GM19438 (cell line): ENCODE results near the gene AKR1C4.

Experiments used
- ATAC-seq: cut with Tn5 transposase; IDR thresholded peaks from one replicate; pipeline ENCODE4 v1.9.1; 2021; ENCODE audit warnings: low read depth; ENCODE audit not compliant: unreplicated experiment

AKR1C4 gene

DNA sequence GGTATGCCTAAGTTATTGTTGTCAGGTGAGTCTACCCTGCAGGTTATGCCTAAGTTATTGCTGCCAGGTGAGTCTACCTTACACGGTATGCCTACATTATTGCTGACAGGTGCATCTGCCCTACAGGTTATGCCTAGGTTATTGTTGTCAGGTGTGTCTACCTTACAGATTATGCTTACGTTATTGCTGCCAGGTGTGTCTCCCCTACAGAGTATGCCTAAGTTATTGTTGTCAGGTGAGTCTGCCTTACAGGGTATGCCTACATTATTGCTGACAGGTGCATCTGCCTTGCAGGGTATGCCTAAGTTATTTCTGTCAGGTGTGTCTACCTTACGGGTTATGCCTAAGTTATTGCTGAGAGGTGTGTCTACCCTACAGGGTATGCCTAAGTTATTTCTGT lies 64.2 kb downstream of the AKR1C4 start:
- ATAC-seq = no peak

DNA sequence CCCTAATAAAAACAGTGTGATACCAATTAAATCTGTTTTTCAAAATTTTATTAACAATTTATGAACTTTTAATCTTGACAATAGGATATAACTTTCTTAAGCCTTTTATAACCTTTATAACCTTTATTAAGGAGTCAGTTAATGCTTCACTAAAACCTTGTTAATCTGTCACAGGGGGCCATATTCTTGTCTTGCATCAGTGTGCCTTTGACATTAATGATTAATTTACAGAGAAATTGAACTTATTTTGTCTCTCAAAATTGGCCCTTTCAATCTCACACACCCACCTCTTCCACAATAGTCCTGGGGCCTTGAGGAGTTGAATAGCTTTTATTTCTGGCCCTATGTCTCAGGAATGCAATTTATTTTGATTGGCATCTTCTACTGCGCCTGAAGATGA lies 68.5 kb downstream of the AKR1C4 start:
- ATAC-seq = no peak

DNA sequence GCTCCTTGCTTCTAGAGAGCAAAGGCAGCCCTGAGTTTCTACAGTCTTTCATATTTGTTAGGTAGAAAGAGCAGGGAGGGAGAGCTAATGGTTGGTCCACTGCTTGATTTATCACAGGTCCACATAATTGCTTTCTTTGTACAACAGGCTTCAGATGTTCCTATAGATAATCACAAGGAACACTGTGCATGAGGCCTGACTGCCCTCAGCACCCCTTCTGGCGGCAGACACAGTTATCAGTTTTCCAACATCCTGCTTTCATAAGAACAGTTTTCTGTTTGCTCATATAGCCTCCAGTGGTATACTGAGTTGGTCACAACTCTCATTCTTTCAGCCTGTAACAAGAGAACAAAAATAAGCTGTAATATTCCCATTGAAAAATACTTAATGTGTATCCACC lies 69.7 kb downstream of the AKR1C4 start:
- ATAC-seq = no peak

DNA sequence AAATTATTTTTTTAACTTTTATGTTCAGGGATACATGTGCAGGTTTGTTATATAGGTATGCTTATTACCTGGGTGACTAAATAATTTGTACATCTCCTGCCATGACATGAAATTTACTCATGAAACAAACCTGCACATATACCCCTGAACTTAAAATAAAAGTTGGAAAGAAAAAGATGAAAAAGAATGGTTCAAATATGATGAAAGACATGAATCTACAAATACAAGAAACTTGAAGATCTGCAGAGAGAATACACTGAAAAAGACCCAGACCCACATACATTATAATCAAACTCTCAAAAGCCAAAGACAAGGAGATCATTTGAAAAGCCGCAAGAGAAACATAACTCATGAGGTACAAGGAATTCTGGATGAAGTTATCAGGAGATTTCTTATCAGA lies 70.2 kb downstream of the AKR1C4 start:
- no peak for ATAC-seq

DNA sequence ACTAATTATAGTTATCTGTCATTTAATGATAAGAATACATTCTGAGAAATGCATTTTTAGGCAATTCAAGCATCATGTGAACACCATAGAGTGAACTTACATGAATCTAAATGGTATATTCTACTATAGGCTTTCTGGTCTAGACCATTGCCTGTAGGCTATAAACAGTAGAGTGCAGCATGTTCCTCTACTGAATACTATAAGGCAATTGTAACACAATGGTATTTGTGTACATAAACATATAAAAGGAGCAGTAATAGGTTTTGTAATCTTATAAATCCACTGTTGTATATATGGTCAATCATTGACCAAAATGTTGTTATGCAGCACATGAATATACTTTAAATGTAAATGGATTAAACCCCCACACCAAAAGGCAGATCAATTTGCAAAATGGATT lies 71.6 kb downstream of the AKR1C4 start:
- ATAC-seq = no peak
